ENCODE measurements around the gene TGIF1. TPM values are rescaled to one million over a fixed set of nuclear protein-coding genes. Genes with fewer than 3 reads are reported as not detected.
A peak's percentile ranks its signal among the peaks of the same experiment; 100 is the strongest.

The TGIF1 gene
- total RNA-seq, 2 experiments from 2014 or later: 12.5 to 14.7 TPM

- ChIA-PET POLR2A (interaction anchor here (0.7 kb wide), 2 partner anchors 50 to 850 kb away, joined by 3 to 15 read pairs; no protein-coding TSS in a partner anchor), CTCF (interaction anchor here (0.5 to 4.5 kb wide), 21 partner anchors 12 to 445 kb away, joined by 3 to 22 read pairs (median 3); no protein-coding TSS in a partner anchor)
- Mint-ChIP-seq H3K27me3 (no peaks in the 10 kb centered on the region), H3K36me3 (ENCODE audit: low read depth) (peaks cover 32% of the 10 kb centered on the region), H3K4me3 (peak overlapping the region; percentile 91), H3K27ac (peak overlapping the region; percentile 97), H3K4me1 (peaks cover 58% of the 10 kb centered on the region), H3K9me3 (no peaks in the 10 kb centered on the region)
- DNase-seq: peak; percentile 40
Observed at GRCh38 chr18:3453540-3454364, 3.8 kb downstream of the TGIF1 start.

GRCh38 chr18:3454365-3455089 lies 4.6 kb downstream of the TGIF1 start:
- Mint-ChIP-seq H3K27me3 (no peaks in the 10 kb centered on the region), H3K9me3 (peaks cover 1% of the 10 kb centered on the region), H3K36me3 (ENCODE audit: low read depth) (peaks cover 39% of the 10 kb centered on the region), H3K4me1 (peaks cover 66% of the 10 kb centered on the region), H3K4me3 (peak overlapping the region; percentile 91), H3K27ac (peak overlapping the region; percentile 97)
- POLR2A ChIA-PET: no interaction called here
- peak; percentile 57 for DNase-seq
- CTCF ChIA-PET: interaction anchor here (0.5 to 4.5 kb wide), 18 partner anchors 12 to 220 kb away, joined by 3 to 22 read pairs (median 4); no protein-coding TSS in a partner anchor

GRCh38 chr18:3455090-3455635 lies 5.2 kb downstream of the TGIF1 start:
- Mint-ChIP-seq H3K9me3 (peaks cover 3% of the 10 kb centered on the region), H3K36me3 (ENCODE audit: low read depth) (peaks cover 41% of the 10 kb centered on the region), H3K4me1 (peaks cover 67% of the 10 kb centered on the region), H3K27ac (peak overlapping the region; percentile 97), H3K4me3 (peak overlapping the region; percentile 23), H3K27me3 (no peaks in the 10 kb centered on the region)
- ChIA-PET CTCF (interaction anchor here (1.0 to 4.5 kb wide), 13 partner anchors 11 to 219 kb away, joined by 3 to 22 read pairs (median 5); no protein-coding TSS in a partner anchor), POLR2A (interaction anchor here (0.6 kb wide), 1 partner anchor 71 kb away, joined by 3 read pairs; no protein-coding TSS in a partner anchor)
- no peak for DNase-seq

DNA sequence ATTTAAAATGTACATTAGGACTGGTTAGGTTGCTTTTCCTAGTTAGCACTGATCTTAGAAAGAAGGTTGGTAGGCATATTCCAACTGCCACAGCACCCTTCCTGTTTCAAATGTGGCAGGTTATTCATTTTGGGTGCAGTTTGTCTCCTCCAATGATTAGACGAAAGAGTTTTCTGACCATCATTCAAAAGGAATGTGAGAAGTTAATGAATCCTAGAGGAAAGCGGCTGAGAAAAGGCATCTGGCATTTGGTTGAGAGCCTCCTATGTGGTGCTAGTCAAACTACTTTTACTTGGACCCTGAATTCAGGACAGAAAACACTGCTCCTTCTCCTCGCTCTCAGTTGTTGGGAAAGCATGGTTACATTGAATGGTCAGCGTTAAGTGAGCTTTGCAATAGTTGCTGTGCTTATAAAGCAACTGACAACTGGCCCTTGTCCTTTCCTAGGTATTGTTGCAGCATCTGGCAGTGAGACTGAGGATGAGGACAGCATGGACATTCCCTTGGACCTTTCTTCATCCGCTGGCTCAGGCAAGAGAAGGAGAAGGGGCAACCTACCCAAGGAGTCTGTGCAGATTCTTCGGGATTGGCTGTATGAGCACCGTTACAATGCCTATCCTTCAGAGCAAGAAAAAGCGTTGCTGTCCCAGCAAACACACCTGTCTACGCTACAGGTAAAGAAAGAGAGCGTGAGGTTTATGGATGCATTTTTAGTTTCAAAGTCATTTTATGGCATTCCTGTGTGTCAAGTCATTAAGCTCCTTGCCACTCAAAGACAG lies 6.1 kb downstream of the TGIF1 start:
- ChIA-PET CTCF (interaction anchor here (0.6 to 4.5 kb wide), 8 partner anchors 10 to 218 kb away, joined by 3 to 22 read pairs (median 4); no protein-coding TSS in a partner anchor), POLR2A (interaction anchor here (0.6 kb wide), 1 partner anchor 70 kb away, joined by 3 read pairs; no protein-coding TSS in a partner anchor)
- DNase-seq: no peak
- Mint-ChIP-seq H3K36me3 (ENCODE audit: low read depth) (peaks cover 49% of the 10 kb centered on the region), H3K9me3 (peaks cover 9% of the 10 kb centered on the region), H3K27me3 (no peaks in the 10 kb centered on the region), H3K4me3 (no peak overlapping the region), H3K4me1 (peaks cover 64% of the 10 kb centered on the region), H3K27ac (no peak overlapping the region)

GRCh38 chr18:3456686-3457069 lies 6.7 kb downstream of the TGIF1 start:
- ChIA-PET POLR2A (no interaction called here), CTCF (interaction anchor here (0.6 to 1.4 kb wide), 4 partner anchors 13 to 160 kb away, joined by 3 to 4 read pairs (median 3); no protein-coding TSS in a partner anchor)
- Mint-ChIP-seq H3K36me3 (ENCODE audit: low read depth) (peaks cover 52% of the 10 kb centered on the region), H3K4me3 (no peak overlapping the region), H3K27ac (no peak overlapping the region), H3K4me1 (peaks cover 62% of the 10 kb centered on the region), H3K27me3 (no peaks in the 10 kb centered on the region), H3K9me3 (peaks cover 9% of the 10 kb centered on the region)
- DNase-seq: no peak

DNA sequence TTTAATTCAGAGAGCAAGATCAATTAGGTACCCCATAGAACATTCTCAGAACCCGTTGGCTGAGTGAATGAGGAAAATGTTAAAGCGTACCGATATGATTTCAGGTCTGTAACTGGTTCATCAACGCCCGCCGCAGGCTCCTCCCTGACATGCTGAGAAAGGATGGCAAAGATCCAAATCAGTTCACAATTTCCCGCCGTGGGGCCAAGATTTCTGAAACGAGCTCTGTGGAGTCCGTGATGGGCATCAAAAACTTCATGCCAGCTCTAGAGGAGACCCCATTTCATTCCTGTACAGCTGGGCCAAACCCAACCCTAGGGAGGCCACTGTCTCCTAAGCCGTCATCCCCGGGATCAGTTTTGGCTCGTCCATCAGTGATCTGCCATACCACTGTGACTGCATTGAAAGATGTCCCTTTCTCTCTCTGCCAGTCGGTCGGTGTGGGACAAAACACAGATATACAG lies 7.3 kb downstream of the TGIF1 start:
- no peak for DNase-seq
- H3K4me1 Mint-ChIP-seq: peaks cover 61% of the 10 kb centered on the region
- ChIA-PET POLR2A (interaction anchor here (0.6 kb wide), 1 partner anchor 1735 kb away, joined by 5 read pairs; no protein-coding TSS in a partner anchor), CTCF (interaction anchor here (1.1 to 2.4 kb wide), 5 partner anchors 9 to 209 kb away, joined by 3 to 8 read pairs (median 4); no protein-coding TSS in a partner anchor)
- H3K27ac Mint-ChIP-seq: peak overlapping the region; percentile 70
- peaks cover 14% of the 10 kb centered on the region for H3K9me3 Mint-ChIP-seq
- H3K36me3 Mint-ChIP-seq (ENCODE audit: low read depth): peaks cover 56% of the 10 kb centered on the region
- H3K4me3 Mint-ChIP-seq: no peak overlapping the region
- H3K27me3 Mint-ChIP-seq: no peaks in the 10 kb centered on the region

- Mint-ChIP-seq H3K9me3 (peaks cover 14% of the 10 kb centered on the region), H3K27me3 (no peaks in the 10 kb centered on the region), H3K36me3 (ENCODE audit: low read depth) (peaks cover 53% of the 10 kb centered on the region), H3K4me1 (peaks cover 51% of the 10 kb centered on the region), H3K4me3 (peak overlapping the region; percentile 44), H3K27ac (peak overlapping the region; percentile 89)
- DNase-seq: no peak
- POLR2A ChIA-PET: interaction anchor here (1.2 kb wide), 1 partner anchor 9 kb away, joined by 3 read pairs; no protein-coding TSS in a partner anchor
- CTCF ChIA-PET: interaction anchor here (0.5 to 2.4 kb wide), 7 partner anchors 8 to 208 kb away, joined by 3 to 8 read pairs (median 3); no protein-coding TSS in a partner anchor
Observed at GRCh38 chr18:3458378-3458777, 8.4 kb downstream of the TGIF1 start.

DNA sequence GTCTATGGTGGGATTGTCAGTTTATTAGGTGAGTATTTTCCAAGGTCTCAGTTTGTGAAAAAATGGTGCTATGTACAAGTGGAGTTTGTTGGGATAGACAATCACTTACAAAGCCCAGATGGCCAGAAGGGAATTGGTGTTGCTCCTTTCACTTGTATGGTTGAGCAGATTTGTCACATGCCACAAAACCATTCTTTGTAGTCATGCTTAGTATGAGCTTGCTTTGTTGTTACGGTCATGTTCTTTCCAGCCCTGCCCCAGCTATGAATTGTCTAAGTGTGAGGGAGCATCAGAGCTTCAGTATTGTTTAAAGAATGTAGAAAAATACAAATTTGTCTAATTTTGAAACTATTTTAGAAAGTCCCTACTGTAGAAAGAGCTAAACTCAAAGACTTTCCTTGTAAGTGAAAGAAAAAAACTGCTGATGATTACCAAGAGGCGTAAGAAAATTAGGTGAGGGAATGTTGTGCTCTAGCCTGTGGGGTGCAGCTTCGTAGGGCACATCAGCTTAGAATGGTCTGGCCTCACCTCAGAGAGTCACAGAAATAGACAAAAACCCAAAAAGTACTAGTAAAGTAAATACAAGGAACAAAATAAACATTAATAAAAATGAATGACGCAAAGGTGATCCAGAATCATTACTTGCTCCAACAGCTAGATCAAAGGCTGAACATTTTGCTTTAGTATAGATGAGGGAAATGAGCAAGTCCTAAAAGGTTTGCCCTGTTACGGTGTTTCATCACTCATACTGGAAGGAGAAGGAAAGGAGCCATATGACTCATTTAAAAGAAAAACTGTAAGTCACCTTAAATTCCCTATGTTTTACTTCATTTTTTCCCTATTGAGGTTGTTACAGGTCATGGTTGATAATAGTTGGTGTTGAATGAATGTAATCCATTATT lies 9.2 kb downstream of the TGIF1 start:
- Mint-ChIP-seq H3K4me1 (peaks cover 45% of the 10 kb centered on the region), H3K27me3 (no peaks in the 10 kb centered on the region), H3K27ac (peak overlapping the region; percentile 89), H3K9me3 (peaks cover 14% of the 10 kb centered on the region), H3K4me3 (peak overlapping the region; percentile 44), H3K36me3 (ENCODE audit: low read depth) (peaks cover 53% of the 10 kb centered on the region)
- CTCF ChIA-PET: interaction anchor here (0.5 to 2.4 kb wide), 6 partner anchors 13 to 714 kb away, joined by 3 to 8 read pairs (median 3); no protein-coding TSS in a partner anchor
- DNase-seq: no peak
- POLR2A ChIA-PET: interaction anchor here (1.2 kb wide), 1 partner anchor 10 kb away, joined by 3 read pairs; no protein-coding TSS in a partner anchor

DNA sequence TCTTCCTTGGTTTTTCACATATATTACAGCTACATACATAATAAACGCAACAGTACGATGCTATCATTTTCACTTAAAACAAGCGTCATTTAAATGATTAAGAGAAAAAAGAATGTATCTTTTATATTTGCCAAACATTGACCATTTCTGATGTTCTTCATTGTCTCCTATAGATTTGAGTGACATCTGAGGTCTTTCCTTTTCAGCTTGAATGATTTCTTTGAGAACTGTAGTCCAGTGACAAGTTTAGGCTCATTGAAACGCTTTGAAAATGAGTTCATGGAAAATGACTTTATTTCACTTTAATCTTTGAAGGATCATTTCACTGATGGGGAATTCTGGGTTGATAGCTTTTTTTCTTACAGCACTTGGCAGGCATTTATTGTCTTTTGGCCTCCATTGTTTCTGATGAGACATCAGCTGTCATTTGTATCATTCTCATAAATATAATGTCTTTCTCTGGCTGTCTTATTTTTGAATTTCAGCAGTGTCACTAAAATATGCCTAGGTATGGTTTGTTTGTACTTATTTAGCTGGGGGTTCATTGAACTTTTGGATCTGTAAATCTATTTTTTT lies 10.9 kb downstream of the TGIF1 start:
- Mint-ChIP-seq H3K27ac (no peak overlapping the region), H3K36me3 (ENCODE audit: low read depth) (peaks cover 52% of the 10 kb centered on the region), H3K4me3 (no peak overlapping the region), H3K9me3 (peaks cover 14% of the 10 kb centered on the region), H3K4me1 (peaks cover 32% of the 10 kb centered on the region), H3K27me3 (no peaks in the 10 kb centered on the region)
- DNase-seq: no peak
- POLR2A ChIA-PET: no interaction called here
- CTCF ChIA-PET: interaction anchor here (1.8 kb wide), 1 partner anchor 133 kb away, joined by 4 read pairs; no protein-coding TSS in a partner anchor

GRCh38 chr18:3461704-3462103 lies 11.7 kb downstream of the TGIF1 start:
- POLR2A ChIA-PET: no interaction called here
- DNase-seq: no peak
- H3K27me3 Mint-ChIP-seq: no peaks in the 10 kb centered on the region
- H3K27ac Mint-ChIP-seq: no peak overlapping the region
- peaks cover 46% of the 10 kb centered on the region for H3K36me3 Mint-ChIP-seq (ENCODE audit: low read depth)
- CTCF ChIA-PET: interaction anchor here (0.7 to 1.8 kb wide), 2 partner anchors 9 to 133 kb away, joined by 3 to 4 read pairs; no protein-coding TSS in a partner anchor
- H3K9me3 Mint-ChIP-seq: peaks cover 14% of the 10 kb centered on the region
- H3K4me1 Mint-ChIP-seq: peaks cover 37% of the 10 kb centered on the region
- no peak overlapping the region for H3K4me3 Mint-ChIP-seq

Data from activated CD4-positive, alpha-beta T cell treated with anti-CD3 and anti-CD28 coated beads, Interleukin-2, amount 10 ng/mL, durations not matched to agents 7 days and 5 days (primary cell).